GM12878 (cell line): Measurements from ENCODE around the gene FGD3. TPM values are rescaled to one million over a fixed set of nuclear protein-coding genes. Genes with fewer than 3 reads are reported as not detected.
A peak's percentile ranks its signal among the peaks of the same experiment; 100 is the strongest.

Source experiments
- ATAC-seq: fragments of 200-7000 bp; cut with Tn5 transposase; 3 replicates; pipeline ENCODE4 v1.9.1; 2020; ENCODE audit warnings: mild to moderate bottlenecking, moderate library complexity
- BruUV-seq: library from RNA; stranded (reverse); fragments of 400-500 nt; replicated peaks from 2 replicates; lab custom pipeline; 2021; lab: Mats Ljungman, UMichigan
- CTCF ChIA-PET: fragments of 300-600 bp; sonication (Branson Sonifier 250); formaldehyde crosslinking; extraction: SDS; loops from one replicate; lab custom pipeline; 2021; ENCODE audit warnings: inconsistent platforms; lab: Yijun Ruan, JAX
- POLR2A ChIA-PET: fragments of 350-600 bp; formaldehyde crosslinking; extraction: SDS; loops from one replicate; lab custom pipeline; 2021; ENCODE audit warnings: inconsistent platforms; lab: Charles Lee
- RAD21 ChIA-PET: fragments of 300-600 bp; sonication (Branson Sonifier 250); formaldehyde crosslinking; loops from one replicate; lab custom pipeline; 2023; ENCODE audit warnings: antibody characterized with exemption; ENCODE audit not compliant: unreplicated experiment; lab: Charles Lee
- SMC1A ChIA-PET: fragments of 300-600 bp; sonication (Branson Sonifier 250); formaldehyde crosslinking; loops from one replicate; lab custom pipeline; 2023; ENCODE audit not compliant: unreplicated experiment, uncharacterized antibody; lab: Charles Lee
- DNase-seq: peaks from one replicate; pipeline ENCODE4 v3.0.0-alpha.2; 2011; ENCODE audit warnings: low read depth, low spot score
- FAIRE-seq: peaks from 3 replicates; lab custom pipeline; 2011; peaks lifted over from hg19 to GRCh38; lab: Jason Lieb, UNC
- H2AFZ ChIP-seq: 2 replicates; pipeline ENCODE4 v1.6.0; 2011; ENCODE audit warnings: low read depth, low read length, control low read depth; ENCODE audit not compliant: control insufficient read depth
- H3K27ac ChIP-seq: 2 replicates; pipeline ENCODE4 v1.5.1; 2011; ENCODE audit warnings: control low read depth; ENCODE audit not compliant: control insufficient read depth, insufficient read depth
- H3K27me3 ChIP-seq, 2 experiments: replicated peaks in 1 of 2; 2 replicates each; pipeline versions ENCODE4 v1.6.0 to v1.6.1; 2011; ENCODE audit warnings: low read length in 1 of 2; ENCODE audit not compliant: control insufficient read depth in 2 of 2, insufficient read depth in 2 of 2
- H3K36me3 ChIP-seq, 2 experiments: 2 replicates each; pipeline ENCODE4 v1.5.1; 2011; ENCODE audit warnings: low read length in 1 of 2; ENCODE audit not compliant: control insufficient read depth in 2 of 2, insufficient read depth in 2 of 2
- H3K4me1 ChIP-seq: 2 replicates; pipeline ENCODE4 v1.6.1; 2011; ENCODE audit warnings: mild to moderate bottlenecking, low read length, moderate library complexity, mixed read lengths; ENCODE audit not compliant: control insufficient read depth, insufficient read depth
- H3K4me2 ChIP-seq: 2 replicates; pipeline ENCODE4 v1.6.0; 2011; ENCODE audit warnings: control low read depth; ENCODE audit not compliant: control insufficient read depth, insufficient read depth
- H3K4me3 ChIP-seq: fragments of 200-600 bp; sonication (generic); 2 replicates; pipeline ENCODE4 v1.5.1; 2016
- H3K79me2 ChIP-seq: 2 replicates; pipeline ENCODE4 v1.6.0; 2011; ENCODE audit warnings: low read length; ENCODE audit not compliant: control insufficient read depth, insufficient read depth
- H3K9ac ChIP-seq: 2 replicates; pipeline ENCODE4 v1.8.0; 2011; ENCODE audit warnings: low read length, control low read depth, mixed read lengths; ENCODE audit not compliant: control insufficient read depth, insufficient read depth
- H3K9me3 ChIP-seq: replicated peaks from 3 replicates; pipeline ENCODE4 v1.5.1; 2011; ENCODE audit warnings: mild to moderate bottlenecking, low read length; ENCODE audit not compliant: control insufficient read depth, insufficient read depth
- H4K20me1 ChIP-seq: 2 replicates; pipeline ENCODE4 v1.6.0; 2011; ENCODE audit not compliant: control insufficient read depth, insufficient read depth
- POLR2A ChIP-seq: IDR thresholded peaks from 2 replicates; pipeline ENCODE4 v1.6.1; 2011; ENCODE audit warnings: low read depth, mild to moderate bottlenecking, low read length
- REST ChIP-seq: IDR thresholded peaks from 2 replicates; pipeline ENCODE4 v1.6.1; 2012; ENCODE audit warnings: mild to moderate bottlenecking, low read depth, low read length
- SPI1 ChIP-seq: IDR thresholded peaks from 2 replicates; pipeline ENCODE4 v1.6.1; 2011; ENCODE audit warnings: low read depth, mild to moderate bottlenecking, low read length, moderate library complexity, borderline replicate concordance; ENCODE audit not compliant: insufficient read depth
- WGBS: methylation state at CpG from one replicate; pipeline ENCODE4 v1.1.6; 2016; ENCODE audit warnings: low lambda C conversion rate; ENCODE audit not compliant: insufficient replicate concordance, insufficient coverage; ENCODE audit errors: missing lambda C conversion rate; 5-methylcytosine and 5-hydroxymethylcytosine counted together
- in situ Hi-C: fragments of 300-500 bp; cut with MboI; formaldehyde crosslinking; loops from 9 replicates; pipeline ENCODE4 v1.14.3; 2018; ENCODE audit warnings: mixed read lengths
- intact Hi-C: fragments of 100-400 bp; cut with micrococcal nuclease; formaldehyde crosslinking; loops from one replicate; pipeline ENCODE4 v1.14.2; 2022; ENCODE audit not compliant: unreplicated experiment
- polyA plus RNA-seq, 11 experiments: library from polyadenylated mRNA; depleted of rRNA in 4 of 11; unstranded in 6 of 11; stranded (reverse) in 5 of 11; fragments of >200 nt; fragmentation: Nextera tagmentation in 4 of 11; fragmentation: Illumina TruSeq in 1 of 11; extraction: Ambion mirVana in 4 of 11; extraction: Trizol in 1 of 11; gene quantifications; 1 replicate in 1 of 11; 2 replicates in 10 of 11; pipeline versions ENCODE4 v1.2.1 to v1.2.3, GENCODE V29; 2011 to 2016; ENCODE audit warnings: inconsistent platforms in 2 of 11, missing spikeins in 2 of 11, low read depth in 1 of 11
- total RNA-seq, 4 experiments: library from RNA; depleted of rRNA in 3 of 4; stranded (reverse); fragments of >200 nt in 3 of 4; fragmentation: Illumina TruSeq in 1 of 4; extraction: Trizol in 1 of 4; gene quantifications; 2 replicates each; pipeline versions ENCODE4 v1.2.1 to v1.2.3, GENCODE V29; 2013 to 2021

FGD3 gene
- total and polyA plus RNA-seq, 10 of the 15 experiments (the other 5 are each of a cell fraction or from before 2014, with no cell fraction given): 0.26 to 18.1 (median 12.4) TPM

- in situ Hi-C loops (no loop called here), intact Hi-C loops (no loop called here)
- H2AFZ ChIP-seq: no peak overlapping the region
- ATAC-seq: no peak
- DNase-seq: no peak
- no peak overlapping the region for H3K9ac ChIP-seq
- H3K79me2 ChIP-seq: no peaks in the 10 kb centered on the region
- FAIRE-seq: no peak
- no peaks in the 10 kb centered on the region for H3K27me3 ChIP-seq
- WGBS: 85% methylated on average over 23 of the region's 23 CpGs
- no peaks in the 10 kb centered on the region for H3K9me3 ChIP-seq
- no peaks in the 10 kb centered on the region for H4K20me1 ChIP-seq
- CTCF ChIA-PET: no interaction called here
- peaks cover 6 to 23% of the 10 kb centered on the region in 2 experiments; a peak in 3 of 4 replicates for H3K36me3 ChIP-seq
- no TSS peak for BruUV-seq
- H3K27ac ChIP-seq: no peak overlapping the region
- RAD21 ChIA-PET: no interaction called here
- POLR2A ChIA-PET: no interaction called here
- H3K4me1 ChIP-seq: peaks cover 3% of the 10 kb centered on the region
- SMC1A ChIA-PET: no interaction called here
- H3K4me3 ChIP-seq: no peak overlapping the region
- no peak for TF ChIP-seq REST
- TF ChIP-seq SPI1: no peak
- TF ChIP-seq POLR2A: 0 out of 2 replicates have a peak, but pooled peaks have one; percentile 3
- no peak overlapping the region for H3K4me2 ChIP-seq
Measured at GRCh38 chr9:93022721-93023520, 75.6 kb downstream of the FGD3 start.
